ENCODE measurements around the gene PIPOX.
A peak's percentile ranks its signal among the peaks of the same experiment; 100 is the strongest.

The PIPOX gene

GRCh38 chr17:29048440-29049368, 5.8 kb downstream of the PIPOX start:
- DNase-seq (ENCODE audit: low spot score) = no peak

- DNase-seq (ENCODE audit: low spot score) = no peak
These were observed 6.7 kb downstream of the PIPOX start for GRCh38 chr17:29049541-29050145.

- DNase-seq (ENCODE audit: low spot score) = no peak
These were observed 7.2 kb downstream of the PIPOX start for GRCh38 chr17:29050176-29050575.

- no peak for DNase-seq (ENCODE audit: low spot score)
These were observed 8.3 kb downstream of the PIPOX start for GRCh38 chr17:29051194-29051593.

- DNase-seq (ENCODE audit: low spot score) = no peak
These were observed 8.8 kb downstream of the PIPOX start for GRCh38 chr17:29051731-29052130.

- DNase-seq (ENCODE audit: low spot score) = no peak
These were observed 11.9 kb downstream of the PIPOX start for GRCh38 chr17:29054835-29055234.

- no peak for DNase-seq (ENCODE audit: low spot score)
These were observed 14.4 kb downstream of the PIPOX start for GRCh38 chr17:29057361-29057760.

GRCh38 chr17:29058391-29058790, 15.4 kb downstream of the PIPOX start:
- DNase-seq (ENCODE audit: low spot score) = no peak

- no peak for DNase-seq (ENCODE audit: low spot score)
These were observed 16.3 kb downstream of the PIPOX start for GRCh38 chr17:29059281-29059680.

GRCh38 chr17:29060475-29060874, 17.5 kb downstream of the PIPOX start:
- DNase-seq (ENCODE audit: low spot score) = no peak

GRCh38 chr17:29061036-29061435, 18.1 kb downstream of the PIPOX start:
- DNase-seq (ENCODE audit: low spot score) = no peak

- DNase-seq (ENCODE audit: low spot score) = no peak
These were observed 19.3 kb downstream of the PIPOX start for GRCh38 chr17:29062215-29062614.

- no peak for DNase-seq (ENCODE audit: low spot score)
These were observed 21.1 kb downstream of the PIPOX start for GRCh38 chr17:29063992-29064391.

- no peak for DNase-seq (ENCODE audit: low spot score)
These were observed 23.1 kb downstream of the PIPOX start for GRCh38 chr17:29066047-29066446.

GRCh38 chr17:29066606-29067005, 23.7 kb downstream of the PIPOX start:
- no peak for DNase-seq (ENCODE audit: low spot score)

- DNase-seq (ENCODE audit: low spot score) = peak; percentile 48
These were observed 25.9 kb downstream of the PIPOX start for GRCh38 chr17:29068818-29069217.

- no peak for DNase-seq (ENCODE audit: low spot score)
These were observed 26.6 kb downstream of the PIPOX start for GRCh38 chr17:29069526-29070041.

GRCh38 chr17:29070308-29070707, 27.4 kb downstream of the PIPOX start:
- no peak for DNase-seq (ENCODE audit: low spot score)

GRCh38 chr17:29070781-29071180, 27.8 kb downstream of the PIPOX start:
- no peak for DNase-seq (ENCODE audit: low spot score)

GRCh38 chr17:29071303-29071702, 28.4 kb downstream of the PIPOX start:
- DNase-seq (ENCODE audit: low spot score) = no peak

GRCh38 chr17:29073045-29073444, 30.1 kb downstream of the PIPOX start:
- DNase-seq (ENCODE audit: low spot score) = no peak

- DNase-seq (ENCODE audit: low spot score) = no peak
These were observed 30.6 kb downstream of the PIPOX start for GRCh38 chr17:29073520-29073919.

- DNase-seq (ENCODE audit: low spot score) = no peak
These were observed 31.5 kb downstream of the PIPOX start for GRCh38 chr17:29074488-29074887.
